GM19395 (cell line): ENCODE measurements around the gene RIC3.
"Not testable (repeated sequence)": the region's sequence is repeated elsewhere in the genome, so short reads cannot be mapped to it uniquely, and the experiment has no call there.

Experiments used
- ATAC-seq: cut with Tn5 transposase; IDR thresholded peaks from one replicate; pipeline ENCODE4 v1.9.1; 2021; ENCODE audit warnings: mild to moderate bottlenecking, moderate library complexity; ENCODE audit not compliant: unreplicated experiment

RIC3 gene

DNA sequence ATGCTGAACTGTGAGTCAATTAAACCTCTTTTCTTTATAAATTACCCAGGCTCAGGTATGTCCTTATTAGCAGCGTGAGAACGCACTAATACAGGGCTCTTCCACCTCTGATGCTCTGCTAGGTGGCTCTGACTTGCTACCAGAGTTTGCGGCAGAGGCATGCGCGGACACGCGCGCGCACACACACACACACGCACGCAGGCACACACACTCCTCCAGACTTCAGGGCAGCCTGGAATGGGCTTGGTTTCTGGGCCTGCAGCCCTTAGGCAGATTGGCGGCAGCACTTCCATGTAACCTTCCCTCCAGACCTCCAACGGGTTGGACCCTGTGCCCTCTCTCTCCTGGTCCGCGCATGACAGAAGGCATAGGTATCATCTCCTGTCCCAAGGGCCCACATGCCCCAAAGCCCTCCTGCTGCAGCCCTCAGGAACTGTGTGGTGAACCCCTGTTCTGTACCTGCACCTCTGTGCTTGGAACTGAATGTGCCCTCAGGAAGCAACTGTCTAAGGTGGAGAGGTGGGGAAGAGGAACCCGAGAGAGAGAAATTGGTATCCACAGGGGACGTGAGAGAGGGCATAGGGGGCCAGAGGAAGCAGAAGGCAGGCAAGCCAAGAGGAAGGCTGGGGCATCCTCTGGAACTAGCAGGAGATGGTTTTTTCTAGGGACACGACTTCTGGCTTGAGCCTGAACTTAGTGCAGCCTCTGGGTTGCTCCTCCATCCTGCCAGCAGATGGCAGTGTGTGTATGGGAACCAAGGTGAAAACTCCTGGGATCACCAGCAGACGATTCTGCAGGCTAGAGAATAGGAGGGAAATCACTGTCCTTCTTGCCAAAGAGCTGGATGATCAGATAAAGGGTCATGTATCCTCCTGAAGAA, 23.4 kb upstream of the RIC3 start:
- peak; percentile 74 for ATAC-seq

- ATAC-seq = no peak
Measured at GRCh38 chr11:8190431-8190830, 21.6 kb upstream of the RIC3 start.

DNA sequence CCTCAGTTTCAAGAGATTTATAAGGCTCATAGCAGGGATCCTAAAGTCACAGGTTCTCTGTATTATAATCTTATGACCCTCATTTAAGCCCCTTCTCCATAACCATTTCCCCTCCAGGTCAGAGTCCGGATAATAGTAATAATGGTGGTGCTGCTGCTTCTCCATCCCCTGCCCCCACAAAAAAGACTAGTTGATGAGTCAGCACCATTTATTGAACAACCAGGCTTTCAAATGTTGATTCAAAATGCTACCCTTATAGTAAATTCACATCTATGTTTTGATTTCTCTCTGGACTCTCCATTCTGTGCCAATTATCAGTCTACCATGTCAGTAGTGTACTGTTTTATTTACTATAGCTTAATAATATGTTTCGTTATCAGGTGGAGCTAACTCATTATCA, 17.6 kb upstream of the RIC3 start:
- ATAC-seq = no peak

DNA sequence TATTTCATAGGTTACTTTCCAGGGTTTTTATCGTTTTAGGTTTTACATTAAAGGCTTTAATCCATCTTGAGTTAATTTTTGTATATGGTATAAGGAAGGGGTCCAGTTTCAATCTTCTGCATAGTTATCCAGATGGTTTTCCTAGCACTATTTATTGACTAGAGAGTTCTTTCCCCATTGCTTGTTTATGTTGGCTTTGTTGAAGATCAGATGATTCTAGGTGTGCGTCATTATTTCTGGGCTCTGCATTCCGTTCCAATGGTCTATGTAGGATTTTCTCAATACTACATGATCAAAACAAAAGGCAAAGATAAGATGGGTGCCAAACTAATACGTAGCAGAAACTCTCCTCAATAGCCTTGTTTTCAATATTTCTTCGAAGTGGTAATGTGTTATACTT, 14.3 kb upstream of the RIC3 start:
- ATAC-seq = no peak

DNA sequence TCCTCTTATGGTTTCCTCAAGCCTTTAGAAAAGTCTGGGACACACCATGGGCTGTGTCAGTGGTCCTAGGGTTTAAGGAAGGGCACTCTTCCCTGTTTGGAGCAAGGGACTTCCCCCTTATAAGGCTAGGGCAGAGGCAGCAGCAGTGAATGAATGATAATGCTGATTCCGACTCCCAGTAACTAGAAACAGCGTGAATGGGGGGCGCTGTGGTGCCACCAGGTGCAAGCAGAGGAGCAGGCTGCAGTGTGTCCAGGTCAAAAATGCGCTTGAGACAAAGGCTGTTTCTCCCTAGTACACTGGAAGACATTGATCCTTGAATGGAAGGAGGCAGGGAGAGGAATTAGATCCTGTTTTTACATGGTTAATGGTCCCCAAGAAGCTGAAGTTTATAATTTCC, 11.6 kb upstream of the RIC3 start:
- ATAC-seq = no peak

- ATAC-seq = no peak
Measured at GRCh38 chr11:8178297-8178696, 9.5 kb upstream of the RIC3 start.

DNA sequence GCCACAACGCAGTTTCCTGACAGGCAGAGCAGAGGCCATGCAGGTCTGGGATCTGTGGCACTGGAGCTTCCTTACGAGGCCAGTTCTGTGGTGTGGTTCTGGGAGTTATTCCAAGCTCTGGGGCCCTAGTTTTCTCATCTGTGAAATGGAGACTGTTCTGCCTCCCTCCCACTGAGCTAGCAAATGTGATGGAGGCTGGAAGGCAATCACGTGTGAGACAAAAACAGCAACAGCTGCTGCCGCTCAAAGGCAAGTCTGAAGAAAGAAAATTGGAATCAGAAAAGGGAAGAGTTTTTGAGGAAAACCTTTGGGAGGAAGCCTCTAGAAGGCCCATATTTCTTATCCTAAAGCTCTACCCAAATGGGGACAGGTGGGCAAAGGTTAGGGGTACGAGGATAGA, 8.3 kb upstream of the RIC3 start:
- ATAC-seq = no peak

DNA sequence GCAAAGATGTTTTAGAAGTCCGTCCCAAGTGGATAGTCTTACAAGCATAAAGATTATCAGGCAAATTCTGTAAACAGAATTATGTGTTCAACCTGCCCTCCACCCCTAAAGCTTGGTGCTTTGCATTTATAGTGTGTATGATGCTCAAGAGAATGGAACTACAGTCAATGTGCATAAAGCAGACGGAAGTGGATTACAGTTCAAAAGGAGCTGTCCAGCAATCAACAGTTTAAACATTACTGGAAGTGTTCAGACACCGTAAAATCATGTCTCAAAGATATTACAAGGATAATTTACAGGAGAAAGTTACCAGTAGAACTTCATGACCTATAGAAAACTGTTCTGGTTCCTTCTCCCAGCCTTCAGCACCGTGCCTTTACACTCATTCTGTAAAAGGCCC, 1.0 kb downstream of the RIC3 start:
- no peak for ATAC-seq

DNA sequence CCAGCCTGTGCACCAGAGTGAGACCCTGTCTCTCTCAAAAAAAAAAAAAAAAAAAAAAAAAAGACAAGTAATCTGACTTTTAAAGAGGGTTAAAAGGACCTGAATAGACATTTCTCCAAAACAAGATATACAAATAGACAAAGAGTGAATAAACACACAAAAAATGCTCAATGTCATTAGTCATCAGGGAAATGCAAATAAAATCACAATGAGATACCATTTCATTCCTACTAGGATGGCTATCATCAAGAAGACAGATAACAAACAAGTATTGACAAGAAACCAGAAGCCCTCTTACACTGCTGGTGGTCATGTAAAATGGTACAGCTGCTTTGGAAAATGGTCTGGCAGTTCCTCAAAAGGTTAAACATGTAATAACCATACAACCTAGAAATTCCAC, 4.1 kb downstream of the RIC3 start:
- no peak for ATAC-seq

DNA sequence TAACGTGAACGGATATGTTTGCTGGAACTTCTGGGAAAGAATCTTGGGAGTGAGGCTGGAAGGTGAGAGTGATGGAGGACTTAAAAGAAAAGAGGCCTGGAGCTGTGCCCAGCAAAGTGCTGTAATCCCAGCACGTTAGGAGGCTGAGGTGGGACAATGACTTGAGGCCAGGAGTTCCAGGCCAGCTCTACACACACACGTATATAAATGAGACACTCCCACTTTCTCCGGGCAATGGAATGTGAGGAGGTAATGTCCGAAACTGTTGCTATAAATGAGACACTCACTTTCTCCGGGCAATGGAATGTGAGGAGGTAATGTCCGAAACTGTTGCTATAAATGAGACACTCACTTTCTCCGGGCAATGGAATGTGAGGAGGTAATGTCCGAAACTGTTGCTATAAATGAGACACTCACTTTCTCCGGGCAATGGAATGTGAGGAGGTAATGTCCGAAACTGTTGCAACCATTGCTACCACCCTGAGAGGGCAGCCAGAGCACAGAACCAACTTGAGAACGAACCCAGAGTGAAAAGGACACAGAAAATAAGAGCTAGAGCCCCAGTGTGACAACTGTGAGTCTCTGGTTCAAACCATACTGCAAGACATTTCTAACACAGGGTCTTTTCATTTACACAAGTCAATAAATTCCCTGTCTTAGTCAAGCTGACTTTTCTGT, 7.1 kb downstream of the RIC3 start:
- not testable (repeated sequence) for ATAC-seq

GRCh38 chr11:8156877-8157276, 11.9 kb downstream of the RIC3 start:
- no peak for ATAC-seq

GRCh38 chr11:8149726-8150125, 19.1 kb downstream of the RIC3 start:
- ATAC-seq = no peak

DNA sequence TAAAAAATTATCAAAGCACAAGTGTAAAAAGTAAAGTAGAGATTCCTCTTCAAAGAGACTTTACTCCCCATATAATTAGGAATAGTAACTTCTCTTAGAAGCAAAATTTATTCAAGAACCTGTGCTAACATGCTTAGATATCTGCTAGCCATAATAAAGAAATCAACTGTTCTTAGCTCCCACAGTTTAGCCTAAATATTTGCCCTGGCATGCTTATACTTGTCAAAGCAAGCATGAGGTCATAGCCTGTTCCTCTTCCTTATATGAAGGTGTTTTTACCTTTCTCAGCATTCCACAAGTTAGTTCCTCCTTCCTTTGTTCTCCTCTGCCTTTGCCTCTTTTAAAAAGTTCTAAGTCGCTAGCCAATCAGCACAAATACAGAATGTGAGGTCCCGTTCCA, 30.3 kb downstream of the RIC3 start:
- ATAC-seq = no peak

- ATAC-seq = no peak
Measured at GRCh38 chr11:8127447-8127846, 41.4 kb downstream of the RIC3 start.

DNA sequence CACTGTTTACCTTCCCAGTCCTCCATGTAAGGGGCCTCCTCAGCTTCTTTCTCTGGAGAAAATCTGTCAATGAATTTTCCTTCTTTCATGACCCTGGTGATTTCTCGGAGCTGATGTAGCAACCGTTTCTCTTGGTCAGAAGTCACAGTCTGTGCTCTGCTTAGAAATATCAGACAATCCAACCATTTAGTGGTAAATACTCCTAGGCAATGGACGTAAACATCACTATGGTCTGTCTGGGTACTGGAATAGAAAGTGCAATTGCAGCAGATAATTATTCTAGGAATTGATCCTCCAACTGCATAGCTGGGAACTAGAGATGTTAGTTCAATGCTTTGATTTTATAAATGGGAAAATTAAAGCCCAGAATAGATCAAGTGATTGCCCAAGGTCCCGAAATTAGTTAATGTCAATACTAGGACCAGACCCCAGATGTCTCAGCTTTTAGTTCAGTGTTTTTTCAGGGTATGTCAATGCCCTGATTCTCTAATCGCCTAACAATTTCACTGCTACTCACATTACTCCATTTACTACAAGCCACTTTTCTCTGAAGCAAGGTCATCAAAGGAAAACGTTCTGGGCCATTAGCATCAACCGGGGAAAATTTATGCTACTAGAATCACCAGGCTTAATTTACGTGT, 42.1 kb downstream of the RIC3 start:
- ATAC-seq = no peak

- ATAC-seq = no peak
Measured at GRCh38 chr11:8122173-8122764, 46.6 kb downstream of the RIC3 start.

DNA sequence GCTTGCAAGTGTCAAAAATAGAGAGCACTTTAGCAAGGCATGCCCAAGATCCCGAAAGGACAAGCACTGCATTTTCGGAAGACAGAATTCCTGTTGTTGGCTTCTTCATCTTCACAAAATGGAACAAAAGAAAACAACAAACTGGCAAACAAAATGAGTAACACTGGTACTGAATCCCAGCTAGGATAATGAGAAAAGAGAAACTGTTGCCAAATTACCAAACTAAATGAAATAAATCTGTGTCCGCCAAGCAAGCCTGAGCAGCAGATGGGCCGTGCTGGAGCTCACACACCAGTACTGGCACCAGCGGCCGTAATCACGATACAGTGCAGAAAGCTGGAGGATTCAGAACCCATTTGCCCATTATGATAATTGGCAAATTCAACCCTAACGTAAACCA, 57.2 kb downstream of the RIC3 start:
- no peak for ATAC-seq

DNA sequence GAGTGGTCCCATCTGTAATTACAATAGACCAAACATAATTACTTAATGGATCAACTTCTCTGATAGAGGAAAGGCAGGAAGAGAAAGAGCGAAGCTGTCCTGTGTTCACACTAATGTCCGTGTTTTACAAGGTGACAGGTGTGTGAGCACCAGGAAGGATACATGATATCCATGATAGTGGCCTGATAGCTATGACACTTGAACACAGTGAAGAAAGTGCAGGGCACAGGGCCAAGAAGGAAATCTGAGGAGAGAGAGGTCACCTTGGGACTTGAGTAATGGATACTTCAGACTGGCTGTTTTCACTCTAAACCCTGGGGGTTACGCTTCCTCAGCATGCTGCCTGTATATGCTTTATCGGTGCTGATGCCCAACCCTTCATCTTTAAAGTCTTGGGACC, 58.4 kb downstream of the RIC3 start:
- no peak for ATAC-seq

- no peak for ATAC-seq
Measured at GRCh38 chr11:8109675-8110074, 59.1 kb downstream of the RIC3 start.

DNA sequence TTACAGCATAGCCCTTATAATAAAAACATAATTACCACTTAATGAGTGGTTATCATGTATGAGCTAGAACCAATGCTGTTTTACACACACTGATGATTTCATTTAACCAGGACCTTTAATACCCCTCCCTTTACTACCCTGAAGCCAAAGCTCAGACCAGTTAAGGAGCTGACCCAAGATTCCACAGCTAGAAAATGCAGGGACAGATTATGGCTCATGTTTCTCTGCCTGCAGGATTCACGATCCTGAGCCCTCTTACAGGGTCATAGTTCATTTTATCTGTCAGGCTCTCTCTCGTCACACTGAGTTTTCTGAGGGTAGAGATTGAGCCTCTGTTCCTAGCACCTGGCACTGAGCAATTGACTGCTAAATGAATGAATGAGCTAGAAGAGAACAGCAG, 60.4 kb downstream of the RIC3 start:
- no peak for ATAC-seq

DNA sequence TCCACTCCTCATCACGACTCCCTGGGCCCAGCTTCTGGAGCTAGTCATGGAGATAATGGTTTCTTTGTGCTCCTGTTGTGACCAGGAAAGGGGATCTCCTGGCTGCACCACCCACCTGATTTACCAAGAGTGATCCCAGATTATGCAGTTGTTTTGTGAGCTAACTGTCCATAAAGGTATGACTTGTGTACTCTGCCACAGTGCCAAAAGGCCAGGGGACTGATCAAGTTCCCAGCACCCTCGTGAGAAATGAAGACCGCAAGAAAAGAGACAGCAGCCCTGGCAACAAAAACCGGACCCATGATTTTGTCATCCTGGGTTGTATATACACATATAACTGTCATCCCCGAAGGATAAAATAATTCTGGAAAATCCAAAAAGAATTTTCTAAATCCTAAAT, 61.2 kb downstream of the RIC3 start:
- ATAC-seq = no peak

- no peak for ATAC-seq
Measured at GRCh38 chr11:8106679-8107078, 62.1 kb downstream of the RIC3 start.
